Muscle layer of colon (tissue), 2 donors: ENCODE measurements around the gene EXOC3.

Experiments used
- H3K27ac ChIP-seq: one replicate; pipeline ENCODE4 v1.7.0; 2013; ENCODE audit warnings: low read depth, mild to moderate bottlenecking, low read length, moderate library complexity
- H3K27me3 ChIP-seq, 2 donors: one replicate each; pipeline ENCODE4 v1.7.0; 2013; ENCODE audit warnings: low read length in 2 of 2, mild to moderate bottlenecking in 2 of 2; ENCODE audit not compliant: insufficient read depth in 2 of 2, control insufficient read depth in 1 of 2
- H3K36me3 ChIP-seq: one replicate; pipeline ENCODE4 v1.7.0; 2013; ENCODE audit warnings: mild to moderate bottlenecking, low read length; ENCODE audit not compliant: insufficient read depth
- H3K4me1 ChIP-seq: one replicate; pipeline ENCODE4 v1.7.0; 2013; ENCODE audit warnings: mild to moderate bottlenecking, low read length; ENCODE audit not compliant: insufficient read depth
- H3K4me3 ChIP-seq, 2 donors: one replicate each; pipeline ENCODE4 v1.7.0; 2013; ENCODE audit warnings: low read length in 2 of 2, low read depth in 1 of 2, mild to moderate bottlenecking in 1 of 2, moderate library complexity in 1 of 2
- H3K9ac ChIP-seq: one replicate; pipeline ENCODE4 v1.7.0; 2013; ENCODE audit warnings: low read length
- H3K9me3 ChIP-seq: one replicate; pipeline ENCODE4 v1.7.0; 2013; ENCODE audit warnings: mild to moderate bottlenecking, low read length
- donor health status: abdominal sarcoma.
- donor health status: Adenocarcinoma of cecum.

The EXOC3 gene

GRCh38 chr5:455806-456205 is 12.8 kb downstream of the EXOC3 start:
- H3K27me3 ChIP-seq = no peaks in the 10 kb centered on the region
- H3K36me3 ChIP-seq = peaks cover 56% of the 10 kb centered on the region

GRCh38 chr5:456351-457194 is 13.6 kb downstream of the EXOC3 start:
- Histone ChIP-seq H3K9ac (no peak overlapping the region), H3K27me3 (no peaks in the 10 kb centered on the region), H3K9me3 (peaks cover 4% of the 10 kb centered on the region), H3K4me3 (no peak overlapping the region), H3K4me1 (no peaks in the 10 kb centered on the region), H3K36me3 (peaks cover 56% of the 10 kb centered on the region), H3K27ac (no peak overlapping the region)

More at GRCh38 chr5:455806-456205, 12.8 kb downstream of the EXOC3 start:
- H3K4me1 ChIP-seq = no peaks in the 10 kb centered on the region
- no peak overlapping the region for H3K27ac ChIP-seq
- no peak overlapping the region for H3K4me3 ChIP-seq
- peaks cover 4% of the 10 kb centered on the region for H3K9me3 ChIP-seq
- no peak overlapping the region for H3K9ac ChIP-seq

GRCh38 chr5:457195-457961 is 14.4 kb downstream of the EXOC3 start:
- H3K27me3 ChIP-seq = no peaks in the 10 kb centered on the region
- peaks cover under 1% of the 10 kb centered on the region for H3K9me3 ChIP-seq
- H3K4me3 ChIP-seq = no peak overlapping the region
- no peaks in the 10 kb centered on the region for H3K4me1 ChIP-seq
- no peak overlapping the region for H3K27ac ChIP-seq
- H3K36me3 ChIP-seq = peaks cover 63% of the 10 kb centered on the region
- no peak overlapping the region for H3K9ac ChIP-seq

- H3K4me1 ChIP-seq = no peaks in the 10 kb centered on the region
- no peak overlapping the region for H3K27ac ChIP-seq
- no peaks in the 10 kb centered on the region for H3K27me3 ChIP-seq
- no peak overlapping the region for H3K4me3 ChIP-seq
- H3K9me3 ChIP-seq = no peaks in the 10 kb centered on the region
- H3K36me3 ChIP-seq = peaks cover 54% of the 10 kb centered on the region
- H3K9ac ChIP-seq = no peak overlapping the region
These were observed 15.8 kb downstream of the EXOC3 start for GRCh38 chr5:458547-459353.

GRCh38 chr5:459562-460272 is 16.7 kb downstream of the EXOC3 start:
- Histone ChIP-seq H3K27ac (no peak overlapping the region), H3K9ac (no peak overlapping the region), H3K4me1 (no peaks in the 10 kb centered on the region), H3K36me3 (peaks cover 46% of the 10 kb centered on the region), H3K9me3 (no peaks in the 10 kb centered on the region), H3K27me3 (no peaks in the 10 kb centered on the region), H3K4me3 (no peak overlapping the region)

- no peaks in the 10 kb centered on the region for H3K4me1 ChIP-seq
- peaks cover 41% of the 10 kb centered on the region for H3K36me3 ChIP-seq
- no peak overlapping the region for H3K27ac ChIP-seq
These were observed 17.3 kb downstream of the EXOC3 start for GRCh38 chr5:460273-460625.

GRCh38 chr5:462051-462481 is 19.1 kb downstream of the EXOC3 start:
- H3K27ac ChIP-seq = no peak overlapping the region
- no peaks in the 10 kb centered on the region for H3K4me1 ChIP-seq
- H3K36me3 ChIP-seq = peaks cover 37% of the 10 kb centered on the region
- H3K4me3 ChIP-seq = no peak overlapping the region
- H3K9ac ChIP-seq = no peak overlapping the region
- no peaks in the 10 kb centered on the region for H3K27me3 ChIP-seq
- no peaks in the 10 kb centered on the region for H3K9me3 ChIP-seq

More at GRCh38 chr5:460273-460625, 17.3 kb downstream of the EXOC3 start:
- no peaks in the 10 kb centered on the region for H3K9me3 ChIP-seq
- no peaks in the 10 kb centered on the region for H3K27me3 ChIP-seq
- no peak overlapping the region for H3K4me3 ChIP-seq
- H3K9ac ChIP-seq = no peak overlapping the region

GRCh38 chr5:463301-463700 is 20.3 kb downstream of the EXOC3 start:
- no peak overlapping the region for H3K4me3 ChIP-seq
- H3K9me3 ChIP-seq = no peaks in the 10 kb centered on the region
- H3K9ac ChIP-seq = no peak overlapping the region
- no peak overlapping the region for H3K27ac ChIP-seq
- peaks cover 28% of the 10 kb centered on the region for H3K36me3 ChIP-seq
- H3K4me1 ChIP-seq = no peaks in the 10 kb centered on the region
- H3K27me3 ChIP-seq = no peaks in the 10 kb centered on the region

- no peaks in the 10 kb centered on the region for H3K4me1 ChIP-seq
- H3K27ac ChIP-seq = no peak overlapping the region
- no peak overlapping the region for H3K4me3 ChIP-seq
- H3K9ac ChIP-seq = no peak overlapping the region
- H3K27me3 ChIP-seq = no peaks in the 10 kb centered on the region
- H3K9me3 ChIP-seq = no peaks in the 10 kb centered on the region
- H3K36me3 ChIP-seq = peaks cover 28% of the 10 kb centered on the region
These were observed 21.0 kb downstream of the EXOC3 start for GRCh38 chr5:463952-464351.

- H3K36me3 ChIP-seq = peaks cover 24% of the 10 kb centered on the region
- no peaks in the 10 kb centered on the region for H3K27me3 ChIP-seq
- H3K4me1 ChIP-seq = no peaks in the 10 kb centered on the region
- H3K9ac ChIP-seq = no peak overlapping the region
- no peaks in the 10 kb centered on the region for H3K9me3 ChIP-seq
- H3K27ac ChIP-seq = no peak overlapping the region
- H3K4me3 ChIP-seq = no peak overlapping the region
These were observed 21.5 kb downstream of the EXOC3 start for GRCh38 chr5:464446-464842.
